ENCODE measurements around the gene SEC14L5.

SEC14L5 gene

DNA sequence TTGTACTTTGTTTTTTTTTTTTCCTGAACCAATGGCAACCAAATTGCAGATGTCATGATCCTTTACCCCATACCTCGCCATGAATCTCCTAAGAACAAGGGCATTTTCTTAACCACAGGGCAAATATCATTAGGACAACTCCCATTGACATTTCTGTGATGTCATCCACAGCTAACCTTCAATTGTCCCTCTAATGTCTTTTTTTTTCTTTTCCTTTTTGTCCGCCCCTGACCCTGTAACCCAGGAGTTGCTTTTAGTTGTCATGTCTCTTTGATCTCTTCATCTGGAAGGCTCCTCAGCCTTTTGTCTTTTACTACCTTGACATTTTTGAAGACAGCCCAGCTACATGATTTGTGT lies 76.0 kb downstream of the SEC14L5 start:
- no peak for DNase-seq (ENCODE audit: low read depth)
- TF ChIP-seq CTCF (IDR thresholded peaks at IDR 0.05; ENCODE audit: insufficient read depth, low read depth, low read length, missing control alignments), result no peak
- peak overlapping the region; percentile 51 for H3K4me3 ChIP-seq (ENCODE audit: low read depth, low read length)

GRCh38 chr16:5035909-5036227 lies 77.7 kb downstream of the SEC14L5 start:
- TF ChIP-seq CTCF (IDR thresholded peaks at IDR 0.05; ENCODE audit: insufficient read depth, low read depth, low read length, missing control alignments), result no peak
- DNase-seq (ENCODE audit: low read depth), result no peak
- no peak overlapping the region for H3K4me3 ChIP-seq (ENCODE audit: low read depth, low read length)

- H3K4me3 ChIP-seq (ENCODE audit: low read depth, low read length), result no peak overlapping the region
- TF ChIP-seq CTCF (IDR thresholded peaks at IDR 0.05; ENCODE audit: insufficient read depth, low read depth, low read length, missing control alignments), result no peak
- DNase-seq (ENCODE audit: low read depth), result peak; percentile 46
Observed at GRCh38 chr16:5036228-5037156, 78.4 kb downstream of the SEC14L5 start.

- no peak for TF ChIP-seq CTCF (IDR thresholded peaks at IDR 0.05; ENCODE audit: insufficient read depth, low read depth, low read length, missing control alignments)
- H3K4me3 ChIP-seq (ENCODE audit: low read depth, low read length), result no peak overlapping the region
- DNase-seq (ENCODE audit: low read depth), result no peak
Observed at GRCh38 chr16:5040451-5040850, 82.3 kb downstream of the SEC14L5 start.

DNA sequence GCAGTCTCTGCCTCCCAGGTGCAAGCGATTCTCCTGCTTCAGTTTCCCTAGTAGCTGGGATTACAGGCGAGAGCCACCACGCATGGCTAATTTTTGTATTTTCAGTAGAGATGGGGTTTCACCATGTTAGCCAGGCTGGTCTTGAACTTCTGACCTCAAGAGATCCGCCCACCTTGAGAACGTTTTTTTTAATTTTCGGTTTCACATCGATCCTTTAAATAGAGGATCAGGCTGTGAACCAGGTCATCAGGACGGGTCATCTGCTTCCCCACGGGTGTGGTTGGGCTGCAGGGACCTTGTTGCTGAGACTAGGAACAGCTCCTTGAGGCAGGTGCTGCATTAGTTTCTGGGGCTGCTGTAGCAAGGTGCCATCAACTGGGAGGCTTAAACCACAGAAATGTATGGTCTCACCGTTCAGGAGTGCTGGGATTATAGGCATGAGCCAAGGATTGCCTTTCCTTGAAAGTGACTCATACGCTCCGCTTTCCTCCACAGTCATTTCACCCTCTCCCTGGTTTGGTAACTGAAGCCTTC lies 83.5 kb downstream of the SEC14L5 start:
- peak; percentile 91 for DNase-seq (ENCODE audit: low read depth)
- no peak for TF ChIP-seq CTCF (IDR thresholded peaks at IDR 0.05; ENCODE audit: insufficient read depth, low read depth, low read length, missing control alignments)
- H3K4me3 ChIP-seq (ENCODE audit: low read depth, low read length), result peak overlapping the region; percentile 8

GRCh38 chr16:5042574-5043171 lies 84.5 kb downstream of the SEC14L5 start:
- H3K4me3 ChIP-seq (ENCODE audit: low read depth, low read length), result no peak overlapping the region
- no peak for DNase-seq (ENCODE audit: low read depth)
- TF ChIP-seq CTCF (IDR thresholded peaks at IDR 0.05; ENCODE audit: insufficient read depth, low read depth, low read length, missing control alignments), result no peak

Measured in GM12865 (cell line).